ENCODE measurements around the gene RHOG.

Gene RHOG

DNA sequence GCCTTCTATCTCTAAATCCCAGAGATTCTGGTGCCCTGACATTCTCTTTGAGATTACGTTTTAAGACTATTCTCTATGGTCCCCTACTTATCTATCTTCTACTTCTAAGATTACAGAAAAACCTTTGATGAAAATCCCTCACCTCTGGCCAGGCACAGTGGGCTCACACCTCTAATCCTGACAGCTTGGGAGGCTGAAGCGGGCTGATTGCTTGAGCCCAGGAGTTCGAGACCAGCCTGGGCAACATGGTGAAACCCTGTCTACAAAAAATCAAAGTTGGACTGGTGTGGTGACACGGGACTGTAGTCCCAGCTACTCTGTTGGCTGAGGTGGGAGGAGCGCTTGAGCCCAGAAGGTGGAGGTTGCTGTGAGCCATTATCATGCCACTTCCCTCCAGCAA, 57.8 kb downstream of the RHOG start:
- DNase-seq (ENCODE audit: insufficient read length, low spot score) (no peak), FAIRE-seq (no peak)

DNA sequence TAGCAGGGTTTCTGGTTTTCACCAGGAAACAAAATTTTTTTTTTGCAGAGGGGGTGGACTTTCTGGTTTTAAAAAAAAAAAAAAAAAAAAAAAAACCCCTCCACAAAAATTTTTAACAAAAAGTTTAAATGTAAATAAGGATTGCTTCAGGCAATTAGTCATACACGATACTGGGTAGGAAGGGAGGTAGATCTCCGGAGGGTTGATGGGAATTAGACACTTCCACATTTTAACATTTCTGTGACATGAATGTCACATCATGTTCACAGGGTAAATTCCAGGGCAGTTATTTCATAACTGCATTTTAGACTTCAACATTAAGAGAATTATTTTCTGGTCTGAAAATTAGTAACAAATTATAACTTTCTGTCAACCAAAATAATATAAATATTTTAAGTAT, 59.3 kb downstream of the RHOG start:
- no peak for FAIRE-seq

More for the DNA sequence above, 59.3 kb downstream of the RHOG start:
- no peak for DNase-seq (ENCODE audit: insufficient read length, low spot score)

Data from HTR-8/SVneo (cell line).